CD4-positive, alpha-beta T cell treated with Interleukin-1 beta for 1 hour (primary cell): ENCODE results near the gene ELOB.
A peak's percentile ranks its signal among the peaks of the same experiment; 100 is the strongest.

Experiments used
- DNase-seq, 2 donors: peaks; one replicate each; pipeline ENCODE4 v3.0.0-alpha.2; 2020 to 2022

ELOB gene

DNA sequence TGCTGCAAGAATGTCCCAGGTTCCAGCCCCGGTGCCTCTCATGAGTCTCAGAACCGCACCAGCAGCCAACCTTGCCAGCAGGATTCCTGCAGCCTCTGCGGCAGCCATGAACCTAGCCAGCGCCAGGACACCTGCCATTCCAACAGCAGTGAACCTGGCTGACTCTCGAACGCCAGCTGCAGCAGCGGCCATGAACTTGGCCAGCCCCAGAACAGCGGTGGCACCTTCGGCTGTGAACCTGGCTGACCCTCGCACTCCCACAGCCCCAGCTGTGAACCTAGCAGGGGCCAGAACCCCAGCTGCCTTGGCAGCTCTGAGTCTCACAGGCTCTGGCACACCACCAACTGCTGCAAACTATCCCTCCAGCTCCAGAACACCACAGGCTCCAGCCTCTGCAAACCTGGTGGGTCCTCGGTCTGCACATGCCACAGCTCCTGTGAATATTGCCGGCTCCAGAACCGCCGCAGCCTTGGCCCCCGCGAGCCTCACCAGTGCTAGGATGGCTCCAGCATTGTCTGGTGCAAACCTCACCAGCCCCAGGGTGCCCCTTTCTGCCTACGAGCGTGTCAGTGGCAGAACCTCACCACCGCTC is 9.8 kb downstream of the ELOB start:
- no peak for DNase-seq

DNA sequence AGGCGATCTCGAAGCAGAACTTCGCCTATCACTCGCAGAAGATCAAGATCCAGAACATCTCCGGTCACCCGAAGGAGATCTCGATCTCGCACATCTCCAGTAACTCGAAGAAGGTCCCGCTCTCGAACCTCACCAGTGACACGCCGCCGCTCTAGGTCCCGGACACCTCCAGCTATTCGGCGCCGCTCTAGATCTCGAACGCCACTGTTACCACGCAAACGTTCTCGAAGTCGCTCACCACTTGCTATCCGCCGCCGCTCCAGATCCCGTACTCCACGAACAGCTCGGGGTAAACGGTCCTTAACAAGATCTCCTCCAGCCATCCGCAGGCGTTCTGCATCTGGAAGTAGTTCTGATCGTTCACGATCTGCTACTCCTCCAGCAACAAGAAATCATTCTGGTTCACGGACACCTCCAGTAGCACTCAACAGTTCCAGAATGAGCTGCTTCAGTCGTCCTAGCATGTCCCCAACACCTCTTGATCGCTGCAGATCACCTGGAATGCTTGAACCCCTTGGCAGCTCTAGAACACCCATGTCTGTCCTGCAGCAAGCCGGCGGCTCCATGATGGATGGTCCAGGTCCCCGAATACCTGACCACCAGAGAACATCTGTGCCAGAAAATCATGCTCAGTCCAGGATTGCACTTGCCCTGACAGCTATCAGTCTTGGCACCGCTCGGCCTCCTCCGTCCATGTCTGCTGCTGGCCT is 10.5 kb downstream of the ELOB start:
- no peak for DNase-seq

- no peak for DNase-seq
Observed at GRCh38 chr16:2765462-2766404, 11.3 kb downstream of the ELOB start.

- no peak for DNase-seq
Observed at GRCh38 chr16:2764718-2765117, 12.4 kb downstream of the ELOB start.

GRCh38 chr16:2763173-2763572 is 13.9 kb downstream of the ELOB start:
- DNase-seq = no peak

DNA sequence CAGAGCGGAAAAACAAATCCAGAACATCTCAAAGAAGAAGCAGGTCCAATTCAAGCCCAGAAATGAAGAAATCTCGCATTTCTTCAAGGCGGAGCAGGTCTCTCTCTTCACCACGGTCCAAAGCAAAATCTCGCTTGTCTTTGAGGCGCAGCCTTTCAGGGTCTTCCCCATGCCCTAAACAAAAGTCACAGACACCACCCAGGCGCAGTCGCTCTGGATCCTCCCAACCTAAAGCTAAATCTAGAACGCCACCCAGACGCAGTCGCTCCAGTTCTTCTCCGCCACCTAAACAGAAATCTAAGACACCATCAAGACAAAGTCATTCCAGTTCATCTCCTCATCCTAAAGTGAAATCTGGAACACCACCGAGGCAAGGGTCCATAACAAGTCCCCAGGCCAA is 14.4 kb downstream of the ELOB start:
- DNase-seq = no peak

DNA sequence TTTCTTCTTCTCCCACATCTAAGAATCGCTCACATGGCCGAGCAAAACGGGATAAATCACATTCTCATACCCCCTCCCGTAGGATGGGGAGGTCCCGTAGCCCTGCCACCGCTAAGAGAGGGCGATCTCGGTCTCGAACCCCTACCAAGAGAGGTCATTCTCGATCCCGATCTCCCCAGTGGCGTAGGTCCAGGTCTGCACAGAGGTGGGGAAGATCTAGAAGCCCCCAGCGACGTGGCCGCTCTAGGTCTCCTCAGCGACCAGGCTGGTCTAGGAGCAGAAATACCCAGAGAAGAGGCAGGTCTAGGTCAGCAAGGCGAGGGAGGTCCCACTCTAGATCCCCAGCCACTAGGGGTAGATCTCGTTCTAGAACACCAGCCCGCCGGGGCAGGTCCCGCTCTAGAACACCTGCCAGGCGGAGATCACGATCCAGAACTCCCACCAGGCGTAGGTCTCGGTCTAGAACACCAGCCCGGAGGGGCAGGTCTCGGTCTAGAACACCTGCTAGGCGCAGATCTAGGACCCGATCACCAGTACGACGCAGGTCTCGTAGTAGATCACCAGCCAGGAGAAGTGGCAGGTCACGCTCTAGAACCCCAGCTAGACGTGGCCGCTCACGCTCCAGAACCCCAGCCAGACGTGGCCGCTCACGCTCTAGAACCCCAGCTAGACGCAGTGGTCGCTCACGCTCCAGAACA is 15.0 kb downstream of the ELOB start:
- DNase-seq = no peak

- DNase-seq = no peak
Observed at GRCh38 chr16:2761472-2761871, 15.6 kb downstream of the ELOB start.

DNA sequence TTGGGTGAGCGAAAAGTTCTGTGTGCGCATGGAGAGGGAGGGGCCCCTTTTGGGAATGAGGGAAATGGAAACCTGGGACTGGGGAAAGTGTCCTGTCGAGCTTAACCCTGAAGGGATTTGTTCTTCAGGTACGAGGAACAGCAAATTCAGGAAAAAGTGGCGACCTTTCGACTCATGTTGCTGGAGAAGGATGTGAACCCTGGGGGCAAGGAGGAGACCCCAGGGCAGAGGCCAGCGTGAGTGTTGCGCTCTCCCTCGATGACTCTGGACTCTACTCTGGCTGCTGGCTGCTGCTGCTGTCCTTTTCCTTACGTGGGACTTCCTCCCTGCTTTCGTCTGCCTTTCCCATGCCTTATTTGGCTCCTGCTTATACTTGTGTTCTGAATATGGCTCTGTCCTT is 19.7 kb downstream of the ELOB start:
- DNase-seq = no peak

- DNase-seq = no peak
Observed at GRCh38 chr16:2756288-2757015, 20.6 kb downstream of the ELOB start.

GRCh38 chr16:2755158-2755557 is 21.9 kb downstream of the ELOB start:
- no peak for DNase-seq

DNA sequence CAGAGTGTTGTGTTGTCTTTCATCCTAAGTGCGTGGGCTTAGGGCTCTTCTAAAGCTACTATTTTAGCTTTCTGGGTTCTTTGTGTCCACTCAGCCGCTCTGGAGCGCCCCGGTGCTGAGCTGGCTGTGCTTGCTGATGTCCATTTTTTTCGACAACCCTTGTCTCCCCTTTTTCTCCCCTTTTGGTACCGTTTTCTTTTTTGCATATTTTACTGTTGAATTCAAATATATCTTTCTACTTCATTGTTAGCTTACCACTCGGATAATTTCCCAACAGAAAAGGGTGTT is 23.4 kb downstream of the ELOB start:
- no peak for DNase-seq

DNA sequence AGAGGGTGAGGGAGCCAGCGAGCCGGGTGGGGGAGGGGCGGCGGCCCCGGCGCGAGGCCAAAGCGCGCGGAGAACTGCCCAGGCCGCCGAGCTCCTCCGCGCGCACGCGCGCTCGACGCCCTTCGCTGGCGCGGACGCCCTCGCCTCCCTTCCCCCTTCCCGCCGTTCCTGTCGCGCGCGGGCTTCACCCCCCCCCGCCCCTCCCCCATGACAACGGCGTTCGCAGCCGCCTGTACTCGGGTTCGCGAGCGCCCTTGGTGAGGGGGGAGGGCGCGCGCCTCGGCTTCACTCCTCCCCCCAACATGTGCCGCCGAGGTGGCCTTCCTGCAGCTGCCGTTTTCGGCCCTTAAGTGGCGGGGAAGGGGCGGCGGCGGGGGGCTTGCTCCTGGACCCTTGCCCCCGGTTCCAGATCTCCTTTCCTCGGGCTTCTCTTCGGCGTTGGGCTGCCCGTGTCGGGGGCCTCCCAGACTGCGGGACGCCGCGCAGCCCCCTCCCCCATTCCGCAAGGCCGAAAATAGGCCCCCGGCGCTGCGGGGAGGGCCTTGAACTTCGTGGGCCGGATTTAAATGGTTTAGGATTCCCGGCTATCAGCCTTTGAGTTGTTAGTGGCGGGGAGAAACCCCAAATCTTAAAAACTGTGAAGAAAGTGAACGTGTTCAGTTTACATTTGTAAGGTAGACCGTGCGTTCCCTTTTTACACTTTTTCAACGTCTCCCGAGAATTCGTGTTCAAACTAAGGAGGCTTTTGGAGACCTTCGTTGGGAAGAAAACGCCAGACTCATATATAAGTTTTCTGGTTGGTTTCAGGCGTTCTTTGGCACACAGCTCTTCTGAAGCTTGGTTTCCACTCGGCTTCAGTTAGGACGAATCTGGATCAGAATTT is 24.0 kb downstream of the ELOB start:
- peak; percentile 70 to 79 for DNase-seq

GRCh38 chr16:2752035-2752849 is 24.8 kb downstream of the ELOB start, which contains the start of gene SRRM2:
Gene SRRM2, plus strand, starts transcription at chr16:2752638. Its CDS starts 3,727 bp downstream, at chr16:2756365.
- DNase-seq = peak; percentile 95 to 96

DNA sequence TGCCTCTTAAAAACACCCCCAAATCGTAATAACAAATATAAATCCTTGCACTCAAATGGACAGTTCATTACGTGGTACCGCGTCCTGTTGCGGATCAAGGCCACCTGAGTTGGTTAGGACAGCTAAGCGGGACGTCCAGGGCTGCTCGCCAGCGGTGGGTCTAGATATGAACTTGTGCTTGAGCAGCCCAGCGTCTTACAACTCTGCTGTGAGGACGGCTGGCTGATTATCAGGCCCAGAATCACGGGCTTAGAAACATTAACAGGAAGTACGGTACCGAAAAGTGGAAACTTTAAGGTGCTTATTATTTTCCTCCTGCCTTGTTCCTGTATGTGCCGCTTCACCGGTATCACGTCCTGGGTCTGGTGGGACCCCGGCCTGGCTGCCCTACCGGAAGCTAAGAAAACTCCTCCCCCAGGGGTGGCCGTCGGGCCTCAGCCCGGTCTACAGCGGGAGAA is 25.5 kb downstream of the ELOB start:
- no peak for DNase-seq

DNA sequence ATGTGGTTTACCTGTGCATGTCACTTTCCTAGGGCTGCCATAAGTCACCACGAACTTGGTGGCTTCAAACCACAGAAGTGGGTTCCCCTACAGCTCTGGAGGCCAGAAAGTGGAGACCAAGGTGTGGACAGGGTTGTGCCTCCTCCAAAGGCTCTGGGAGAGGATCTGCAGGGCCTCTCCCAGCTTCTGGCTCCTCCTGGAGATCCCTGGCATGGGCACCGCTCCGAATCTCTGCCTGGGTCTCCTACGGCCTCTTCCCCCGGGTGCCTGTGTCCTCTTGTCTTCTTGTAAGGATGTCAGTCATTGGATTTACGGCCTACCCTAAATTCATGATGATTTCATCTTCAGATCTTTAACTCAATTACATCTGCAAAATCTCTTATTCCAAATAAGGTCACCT is 27.1 kb downstream of the ELOB start:
- no peak for DNase-seq

DNA sequence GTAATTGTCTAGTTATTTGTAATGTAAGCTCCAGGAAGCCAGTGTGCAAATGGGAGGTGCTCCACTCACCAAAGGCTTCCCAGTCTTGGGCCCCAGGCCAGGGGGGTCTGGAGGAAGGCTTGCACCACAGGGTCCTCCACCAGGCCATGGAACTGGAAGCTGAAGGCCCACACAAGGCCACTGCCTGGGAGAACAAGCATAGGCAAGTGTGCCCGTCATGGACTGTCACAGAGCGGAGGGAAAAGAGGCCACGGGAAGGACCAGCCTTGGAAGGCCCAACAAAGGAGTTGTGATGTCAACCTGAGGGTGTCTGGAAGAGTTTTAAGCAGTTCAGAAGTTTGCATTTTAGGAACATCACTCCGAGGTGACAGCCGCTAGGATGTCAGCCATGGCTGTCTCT is 27.6 kb downstream of the ELOB start:
- no peak for DNase-seq

- no peak for DNase-seq
Observed at GRCh38 chr16:2748757-2749455, 28.2 kb downstream of the ELOB start.

DNA sequence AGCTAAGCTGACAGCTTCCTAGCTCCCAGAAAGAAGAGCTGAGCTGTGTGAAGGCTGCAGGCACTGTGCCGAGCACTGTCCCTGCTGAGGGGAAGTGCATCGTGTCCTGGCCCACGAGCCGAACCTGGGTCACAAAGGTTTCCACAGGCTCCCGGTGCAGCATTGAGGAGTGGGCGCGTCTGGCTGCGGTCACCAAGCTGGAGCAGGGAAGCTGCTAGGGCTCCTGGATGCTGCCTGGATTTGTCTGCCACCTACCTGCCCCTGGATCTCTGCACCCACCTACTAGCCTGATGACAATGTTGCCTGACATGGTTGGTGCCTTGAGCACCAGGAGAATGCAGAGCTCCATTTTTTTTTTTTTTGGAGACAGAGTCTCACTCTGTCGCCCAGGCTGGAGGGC is 31.1 kb downstream of the ELOB start:
- no peak for DNase-seq
